ENCODE measurements around the gene TRAPPC6A. TPM values are rescaled to one million over a fixed set of nuclear protein-coding genes. Genes with fewer than 3 reads are reported as not detected.

TRAPPC6A gene
- total RNA-seq, 1 donor from 2014 or later = 28.7 TPM

GRCh38 chr19:45163751-45164460 lies 14.1 kb downstream of the TRAPPC6A start:
- H3K4me1 ChIP-seq = peaks cover 62% of the 10 kb centered on the region
- intact Hi-C loops (cut with DNase I) = no loop called here
- no peak for DNase-seq (ENCODE audit: extremely low spot score in 2 of 2)
- no peaks in the 10 kb centered on the region for H3K36me3 ChIP-seq
- no peak overlapping the region for H3K4me3 ChIP-seq
- TF ChIP-seq CTCF (IDR thresholded peaks at IDR 0.05) (no peak), POLR2AphosphoS5 (IDR thresholded peaks at IDR 0.05; ENCODE audit: insufficient read depth in 1 of 2, low read depth in 1 of 2) (no peak), POLR2A (IDR thresholded peaks at IDR 0.05) (no peak)
- H3K27me3 ChIP-seq = no peaks in the 10 kb centered on the region
- H3K27ac ChIP-seq = no peak overlapping the region
- H3K9me3 ChIP-seq = no peaks in the 10 kb centered on the region

GRCh38 chr19:45163156-45163555 lies 14.9 kb downstream of the TRAPPC6A start:
- Histone ChIP-seq H3K9me3 (no peaks in the 10 kb centered on the region), H3K4me1 (peaks cover 62% of the 10 kb centered on the region), H3K27me3 (no peaks in the 10 kb centered on the region), H3K4me3 (no peak overlapping the region), H3K27ac (peak overlapping the region; percentile 13), H3K36me3 (no peaks in the 10 kb centered on the region)
- intact Hi-C loops (cut with DNase I) = no loop called here
- TF ChIP-seq POLR2A (IDR thresholded peaks at IDR 0.05) = no peak
- TF ChIP-seq CTCF (IDR thresholded peaks at IDR 0.05) = no peak
- no peak for TF ChIP-seq POLR2AphosphoS5 (IDR thresholded peaks at IDR 0.05; ENCODE audit: insufficient read depth in 1 of 2, low read depth in 1 of 2)
- DNase-seq (ENCODE audit: extremely low spot score in 2 of 2) = no peak

GRCh38 chr19:45162608-45163143 lies 15.4 kb downstream of the TRAPPC6A start:
- DNase-seq (ENCODE audit: extremely low spot score in 2 of 2) = no peak
- TF ChIP-seq CTCF (IDR thresholded peaks at IDR 0.05) (no peak), POLR2A (IDR thresholded peaks at IDR 0.05) (no peak), POLR2AphosphoS5 (IDR thresholded peaks at IDR 0.05; ENCODE audit: insufficient read depth in 1 of 2, low read depth in 1 of 2) (no peak)
- intact Hi-C loops (cut with DNase I) = no loop called here
- Histone ChIP-seq H3K27me3 (no peaks in the 10 kb centered on the region), H3K36me3 (no peaks in the 10 kb centered on the region), H3K27ac (peak overlapping the region; percentile 59), H3K4me3 (peak overlapping the region in 1 of 2 donors; percentile 30), H3K9me3 (no peaks in the 10 kb centered on the region), H3K4me1 (peaks cover 62% of the 10 kb centered on the region)

GRCh38 chr19:45161738-45162607 lies 16.1 kb downstream of the TRAPPC6A start:
- no peaks in the 10 kb centered on the region for H3K27me3 ChIP-seq
- peak overlapping the region; percentile 59 for H3K27ac ChIP-seq
- no peak for DNase-seq (ENCODE audit: extremely low spot score in 2 of 2)
- H3K4me1 ChIP-seq = peaks cover 62% of the 10 kb centered on the region
- intact Hi-C loops (cut with DNase I) = no loop called here
- H3K4me3 ChIP-seq = peak overlapping the region in 1 of 2 donors; percentile 30
- TF ChIP-seq POLR2AphosphoS5 (IDR thresholded peaks at IDR 0.05; ENCODE audit: insufficient read depth in 1 of 2, low read depth in 1 of 2) = no peak
- TF ChIP-seq CTCF (IDR thresholded peaks at IDR 0.05) = no peak
- TF ChIP-seq POLR2A (IDR thresholded peaks at IDR 0.05) = no peak
- H3K36me3 ChIP-seq = no peaks in the 10 kb centered on the region
- no peaks in the 10 kb centered on the region for H3K9me3 ChIP-seq

All from vagina (tissue), 2 donors.